Tibial nerve (tissue), 3 donors: ENCODE data around the gene LRRC28.

Experiments used
- POLR2A ChIP-seq, 2 donors: fragments of 450-650 bp; IDR thresholded peaks; one replicate each; pipeline ENCODE4 v1.6.1; 2017; ENCODE audit warnings: antibody characterized with exemption in 2 of 2, mild to moderate bottlenecking in 2 of 2, moderate library complexity in 2 of 2
- TF ChIP-seq, protein P1 (sequence below), 5 experiments: fragments of 200-600 bp in 3 of 5; fragments of 450-650 bp in 2 of 5; sonication (generic) in 3 of 5; IDR thresholded peaks; one replicate each; pipeline ENCODE4 v1.5.1; 2016 to 2019; ENCODE audit warnings: antibody characterized with exemption in 5 of 5, mild to moderate bottlenecking in 3 of 5, moderate library complexity in 2 of 5

DNA sequence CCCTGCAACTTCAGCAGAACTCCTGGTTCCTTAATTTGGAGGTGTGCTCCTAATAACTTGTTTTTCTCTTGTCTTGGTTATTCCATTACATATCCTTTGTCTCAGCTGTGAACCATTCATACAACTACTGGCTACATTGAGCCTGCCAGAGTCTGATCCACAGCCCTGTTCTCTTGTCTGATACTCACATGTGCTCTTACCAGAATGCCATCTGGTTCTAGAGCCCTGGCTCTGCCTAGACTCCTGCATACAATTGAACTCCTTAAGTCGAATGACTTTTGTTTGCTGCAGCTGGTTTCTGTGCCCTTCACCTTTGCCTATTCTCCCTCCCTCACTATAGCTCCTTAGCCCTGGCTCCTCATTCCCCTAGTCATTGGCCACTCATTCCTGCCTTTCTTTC lies 85.5 kb downstream of the LRRC28 start:
- TF ChIP-seq, protein P1, sequence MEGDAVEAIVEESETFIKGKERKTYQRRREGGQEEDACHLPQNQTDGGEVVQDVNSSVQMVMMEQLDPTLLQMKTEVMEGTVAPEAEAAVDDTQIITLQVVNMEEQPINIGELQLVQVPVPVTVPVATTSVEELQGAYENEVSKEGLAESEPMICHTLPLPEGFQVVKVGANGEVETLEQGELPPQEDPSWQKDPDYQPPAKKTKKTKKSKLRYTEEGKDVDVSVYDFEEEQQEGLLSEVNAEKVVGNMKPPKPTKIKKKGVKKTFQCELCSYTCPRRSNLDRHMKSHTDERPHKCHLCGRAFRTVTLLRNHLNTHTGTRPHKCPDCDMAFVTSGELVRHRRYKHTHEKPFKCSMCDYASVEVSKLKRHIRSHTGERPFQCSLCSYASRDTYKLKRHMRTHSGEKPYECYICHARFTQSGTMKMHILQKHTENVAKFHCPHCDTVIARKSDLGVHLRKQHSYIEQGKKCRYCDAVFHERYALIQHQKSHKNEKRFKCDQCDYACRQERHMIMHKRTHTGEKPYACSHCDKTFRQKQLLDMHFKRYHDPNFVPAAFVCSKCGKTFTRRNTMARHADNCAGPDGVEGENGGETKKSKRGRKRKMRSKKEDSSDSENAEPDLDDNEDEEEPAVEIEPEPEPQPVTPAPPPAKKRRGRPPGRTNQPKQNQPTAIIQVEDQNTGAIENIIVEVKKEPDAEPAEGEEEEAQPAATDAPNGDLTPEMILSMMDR (IDR thresholded peaks at IDR 0.05), result no peak
- no peak for TF ChIP-seq POLR2A (IDR thresholded peaks at IDR 0.05)
